ENCODE results near the gene STEAP2.

DNA sequence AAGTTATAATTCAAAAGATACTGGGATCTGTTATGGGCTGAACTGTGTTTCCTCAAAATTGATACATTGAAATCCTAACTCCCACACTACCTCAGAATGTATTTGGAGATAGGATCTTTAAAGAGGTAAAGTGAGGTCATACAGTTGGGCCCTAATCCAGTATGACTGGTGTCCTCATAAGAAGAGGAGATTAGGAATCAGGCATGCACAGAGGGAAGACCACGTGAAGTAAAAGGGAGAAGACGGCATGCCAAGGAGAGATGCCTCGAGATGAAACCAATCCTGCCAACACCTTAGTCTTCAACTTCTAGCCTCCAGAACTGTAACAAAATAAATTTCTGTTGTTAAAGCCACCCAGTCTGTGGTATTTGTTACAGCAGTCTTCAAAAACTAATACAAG lies 27.5 kb downstream of the STEAP2 start:
- TF ChIP-seq, protein P1, sequence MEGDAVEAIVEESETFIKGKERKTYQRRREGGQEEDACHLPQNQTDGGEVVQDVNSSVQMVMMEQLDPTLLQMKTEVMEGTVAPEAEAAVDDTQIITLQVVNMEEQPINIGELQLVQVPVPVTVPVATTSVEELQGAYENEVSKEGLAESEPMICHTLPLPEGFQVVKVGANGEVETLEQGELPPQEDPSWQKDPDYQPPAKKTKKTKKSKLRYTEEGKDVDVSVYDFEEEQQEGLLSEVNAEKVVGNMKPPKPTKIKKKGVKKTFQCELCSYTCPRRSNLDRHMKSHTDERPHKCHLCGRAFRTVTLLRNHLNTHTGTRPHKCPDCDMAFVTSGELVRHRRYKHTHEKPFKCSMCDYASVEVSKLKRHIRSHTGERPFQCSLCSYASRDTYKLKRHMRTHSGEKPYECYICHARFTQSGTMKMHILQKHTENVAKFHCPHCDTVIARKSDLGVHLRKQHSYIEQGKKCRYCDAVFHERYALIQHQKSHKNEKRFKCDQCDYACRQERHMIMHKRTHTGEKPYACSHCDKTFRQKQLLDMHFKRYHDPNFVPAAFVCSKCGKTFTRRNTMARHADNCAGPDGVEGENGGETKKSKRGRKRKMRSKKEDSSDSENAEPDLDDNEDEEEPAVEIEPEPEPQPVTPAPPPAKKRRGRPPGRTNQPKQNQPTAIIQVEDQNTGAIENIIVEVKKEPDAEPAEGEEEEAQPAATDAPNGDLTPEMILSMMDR (conservative IDR thresholded peaks at IDR 0.05; ENCODE audit: low read length): no peak
- TF ChIP-seq EZH2phosphoT487 (IDR thresholded peaks at IDR 0.05; ENCODE audit: borderline replicate concordance): no peak
